Measurements from ENCODE around the gene UNC13B.
"Not testable (repeated sequence)": the region's sequence is repeated elsewhere in the genome, so short reads cannot be mapped to it uniquely, and the experiment has no call there.

UNC13B gene

DNA sequence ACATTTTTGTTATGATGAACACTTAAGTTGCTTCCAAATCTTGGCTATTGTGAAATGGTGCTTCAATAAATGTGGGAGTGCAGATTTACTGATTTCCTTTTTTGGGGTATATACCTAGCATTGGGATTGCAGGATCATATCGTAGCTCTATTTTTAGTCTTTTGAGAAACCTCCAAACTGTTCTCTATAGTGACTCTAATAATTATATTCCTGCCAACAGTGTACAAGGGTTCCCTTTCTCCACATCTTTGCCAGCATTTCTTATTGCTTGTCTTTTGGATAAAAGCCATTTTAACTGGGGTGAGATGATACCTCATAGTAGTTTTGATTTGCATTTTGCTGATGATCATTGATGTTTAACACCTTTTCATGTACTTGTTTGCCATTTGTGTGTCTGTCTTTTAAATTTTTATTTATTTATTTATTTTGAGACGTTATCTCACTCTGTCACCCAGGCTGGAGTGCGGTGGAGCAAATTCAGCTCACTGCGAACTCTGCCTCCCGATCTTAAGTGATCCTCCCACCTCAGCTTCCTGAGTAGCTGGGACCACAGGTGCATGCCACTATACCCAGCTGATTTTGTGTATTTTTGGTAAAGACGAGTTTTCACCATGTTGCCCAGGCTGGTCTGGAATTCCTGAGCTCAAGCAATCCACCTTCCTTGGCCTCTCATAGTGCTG lies 59.0 kb downstream of the UNC13B start:
- in situ Hi-C loops (cut with MboI; ENCODE audit: low sequenced_read_pairs): no loop called here

DNA sequence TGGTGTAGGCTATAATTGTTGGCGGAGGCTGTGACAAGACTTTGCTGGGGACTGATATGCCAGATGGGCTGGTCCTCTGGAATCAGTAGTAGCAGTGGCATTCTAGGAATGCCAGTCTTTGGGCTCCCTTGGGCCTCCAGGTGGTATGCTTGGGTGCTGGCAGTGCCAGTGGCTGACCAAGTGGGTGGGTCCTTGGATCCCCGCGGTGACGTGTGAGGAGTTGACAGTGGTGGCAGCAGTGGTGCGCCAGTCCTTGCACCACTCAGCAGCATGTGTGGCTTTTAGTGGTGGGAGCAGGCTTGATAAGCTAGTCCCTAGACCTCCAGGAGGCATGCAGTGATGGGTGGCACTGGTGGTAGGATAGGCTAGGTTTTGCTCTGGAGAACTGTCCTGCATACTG lies 63.9 kb downstream of the UNC13B start:
- in situ Hi-C loops (cut with MboI; ENCODE audit: low sequenced_read_pairs): no loop called here

DNA sequence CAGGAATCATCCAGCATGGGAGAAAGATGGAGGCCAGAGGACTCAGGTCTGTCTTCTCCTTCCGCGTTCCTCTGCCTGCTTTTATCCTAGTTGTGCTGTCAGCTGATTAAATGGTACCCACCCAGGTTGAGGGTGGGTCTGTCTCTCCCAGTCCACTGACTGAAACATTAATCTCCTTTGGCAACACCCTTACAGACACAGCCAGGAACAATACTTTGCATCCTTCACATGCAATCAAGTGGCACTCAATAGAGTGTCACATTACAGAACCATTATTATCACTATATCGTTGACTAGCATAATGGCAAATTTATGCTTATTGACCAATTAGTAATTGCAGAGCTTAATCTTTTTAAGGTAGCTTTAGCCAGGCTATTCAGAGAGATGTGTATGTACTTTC lies 64.8 kb downstream of the UNC13B start:
- in situ Hi-C loops (cut with MboI; ENCODE audit: low sequenced_read_pairs): no loop called here

DNA sequence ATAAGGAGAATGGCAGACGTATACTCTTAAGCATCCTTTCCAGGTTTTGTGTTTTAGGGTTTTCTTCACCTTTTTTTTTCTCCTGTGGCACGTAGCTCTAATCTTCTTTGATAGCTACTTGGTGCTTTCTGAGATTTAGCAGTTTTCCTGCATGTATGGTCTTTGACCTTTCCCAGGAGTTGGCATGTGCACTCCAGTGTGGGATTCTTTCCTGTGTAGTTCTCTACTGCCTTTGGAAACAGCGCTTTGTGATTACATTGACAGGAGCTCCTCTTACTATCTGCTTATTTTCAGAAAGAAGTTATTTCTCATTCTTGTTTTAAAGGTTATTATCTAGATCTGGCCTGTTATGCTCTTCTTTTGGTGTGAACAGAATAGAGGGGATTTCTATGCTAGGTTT lies 65.5 kb downstream of the UNC13B start:
- in situ Hi-C loops (cut with MboI; ENCODE audit: low sequenced_read_pairs): no loop called here

DNA sequence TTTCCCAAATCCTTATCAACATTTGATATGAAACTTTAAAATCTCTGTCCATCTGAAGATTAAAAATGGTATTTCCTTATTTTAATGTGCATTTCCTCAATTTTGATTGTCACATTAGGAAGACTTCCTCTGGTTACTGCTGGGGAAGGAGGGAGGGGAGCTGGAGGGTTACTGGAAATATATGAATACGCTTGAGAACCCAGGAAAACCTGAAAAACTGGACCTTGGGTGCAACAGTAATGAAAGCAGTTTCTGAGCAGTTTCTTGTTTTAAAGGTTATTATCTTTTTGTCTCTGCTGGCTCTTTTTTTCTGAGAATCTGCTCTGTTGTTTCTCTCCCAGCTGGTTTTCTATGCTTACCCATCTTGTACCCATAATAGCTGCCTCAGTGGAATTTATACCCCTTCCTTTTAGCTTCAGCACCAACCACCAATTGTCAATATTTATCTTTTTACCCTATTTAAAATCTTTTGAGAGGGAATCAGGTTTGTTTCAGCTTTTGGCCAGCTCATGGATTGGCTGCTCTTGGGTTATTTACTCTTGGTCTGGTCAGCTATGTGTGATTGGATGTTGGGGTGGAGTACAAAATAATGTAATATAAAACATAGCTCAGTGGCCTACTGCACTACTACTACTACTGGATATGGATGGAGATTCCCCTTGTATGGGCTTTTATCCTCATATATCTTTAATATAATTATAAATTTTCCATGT lies 67.4 kb downstream of the UNC13B start:
- in situ Hi-C loops (cut with MboI; ENCODE audit: low sequenced_read_pairs): no loop called here

DNA sequence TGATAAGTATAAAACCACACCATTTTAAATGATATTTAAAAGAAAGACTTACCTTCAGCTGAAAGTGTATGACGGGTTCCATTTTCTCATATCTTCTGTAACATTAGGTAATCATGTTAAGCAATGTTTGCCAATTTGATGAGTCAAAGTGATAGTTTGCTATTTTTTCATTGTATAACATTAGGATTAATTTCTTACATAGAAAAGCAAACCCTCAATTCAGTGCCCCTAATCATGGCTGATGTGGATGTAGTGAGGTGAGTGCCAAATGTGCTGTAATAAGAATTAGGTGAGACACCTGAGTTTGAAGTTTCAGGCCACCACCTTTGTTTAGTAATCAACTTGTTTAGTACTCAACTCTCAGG lies 68.0 kb downstream of the UNC13B start:
- in situ Hi-C loops (cut with MboI; ENCODE audit: low sequenced_read_pairs): no loop called here

DNA sequence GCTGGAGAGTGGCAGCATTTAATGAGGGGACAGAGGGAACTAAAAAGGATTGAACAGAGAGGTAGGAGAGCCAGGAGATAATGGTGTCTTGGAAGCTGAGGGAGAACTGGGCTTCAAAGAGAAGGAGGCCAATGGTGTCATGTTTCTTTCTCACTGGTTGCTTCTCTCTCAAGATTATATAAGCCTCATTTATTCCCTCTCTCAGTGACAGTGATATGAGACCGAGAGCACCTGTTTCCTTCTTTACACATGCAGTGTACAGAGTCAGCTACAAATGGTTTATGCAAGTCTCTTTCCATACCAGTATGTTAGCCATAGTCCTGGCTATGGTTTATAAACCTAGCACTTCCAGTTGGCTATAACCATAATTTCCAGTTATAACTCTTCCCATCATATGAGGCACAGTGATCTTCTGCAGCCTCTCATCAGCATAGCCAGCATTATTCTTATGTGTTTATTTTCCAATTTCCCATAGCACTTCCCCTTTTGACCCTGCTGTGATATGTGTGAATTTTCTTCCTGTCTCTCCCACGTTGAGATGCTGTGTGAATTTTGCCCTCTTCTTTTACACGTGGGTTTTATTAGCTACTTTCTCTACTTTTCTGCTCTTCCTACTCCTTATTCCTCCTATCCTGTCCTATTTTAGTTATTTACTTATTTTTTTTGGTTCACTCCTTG lies 71.2 kb downstream of the UNC13B start:
- in situ Hi-C loops (cut with MboI; ENCODE audit: low sequenced_read_pairs): no loop called here

DNA sequence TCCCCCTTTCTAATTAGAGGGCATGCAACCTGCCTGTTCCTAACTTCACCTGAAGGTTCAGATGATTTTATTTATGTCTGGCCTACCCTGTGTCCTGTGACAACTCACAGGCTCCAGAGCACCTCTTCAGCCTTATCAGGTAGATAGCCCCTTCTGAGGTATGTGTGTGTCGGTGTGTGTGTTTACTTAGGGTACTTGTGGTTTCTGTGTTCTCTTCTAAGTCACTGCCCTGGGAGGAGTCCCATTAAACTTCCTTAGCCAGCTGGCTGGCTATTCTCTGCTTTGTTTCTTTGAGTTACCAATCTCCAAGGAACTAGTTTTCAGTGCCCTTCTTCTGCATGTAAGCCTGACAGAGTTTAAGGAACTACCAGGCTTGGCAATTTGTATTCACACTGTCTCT lies 74.9 kb downstream of the UNC13B start:
- in situ Hi-C loops (cut with MboI; ENCODE audit: low sequenced_read_pairs): no loop called here

DNA sequence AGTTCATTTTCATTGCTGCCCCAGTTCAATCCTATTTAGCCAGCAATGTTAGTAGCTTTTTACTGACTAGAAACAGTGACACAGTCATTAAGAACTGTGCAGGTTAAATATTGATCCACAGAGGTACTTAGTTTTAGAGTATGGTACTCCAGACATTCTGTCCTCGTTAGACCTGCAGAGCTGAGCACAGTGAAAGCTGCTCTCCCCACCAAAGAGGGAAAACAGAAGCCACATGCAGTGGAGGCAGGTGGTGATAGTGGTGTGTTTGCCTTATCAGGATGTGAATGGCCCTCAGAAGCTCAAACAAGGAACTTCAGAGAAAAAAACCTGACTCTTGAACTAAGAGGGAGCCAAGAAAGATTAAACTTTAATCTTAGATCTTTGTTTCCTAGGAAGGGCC lies 75.5 kb downstream of the UNC13B start:
- in situ Hi-C loops (cut with MboI; ENCODE audit: low sequenced_read_pairs): no loop called here

DNA sequence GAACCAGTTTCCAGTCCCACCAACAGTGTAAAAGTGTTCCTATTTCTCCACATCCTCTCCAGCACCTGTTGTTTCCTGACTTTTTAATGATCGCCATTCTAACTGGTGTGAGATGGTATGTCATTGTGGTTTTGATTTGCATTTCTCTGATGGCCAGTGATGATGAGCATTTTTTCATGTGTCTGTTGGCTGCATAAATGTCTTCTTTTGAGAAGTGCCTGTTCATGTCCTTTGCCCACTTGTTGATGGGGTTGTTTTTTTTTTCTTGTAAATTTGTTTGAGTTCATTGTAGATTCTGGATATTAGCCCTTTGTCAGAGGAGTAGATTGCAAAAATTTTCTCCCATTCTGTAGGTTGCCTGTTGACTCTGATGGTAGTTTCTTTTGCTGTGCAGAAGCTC lies 84.1 kb downstream of the UNC13B start:
- in situ Hi-C loops (cut with MboI; ENCODE audit: low sequenced_read_pairs): not testable (repeated sequence)

DNA sequence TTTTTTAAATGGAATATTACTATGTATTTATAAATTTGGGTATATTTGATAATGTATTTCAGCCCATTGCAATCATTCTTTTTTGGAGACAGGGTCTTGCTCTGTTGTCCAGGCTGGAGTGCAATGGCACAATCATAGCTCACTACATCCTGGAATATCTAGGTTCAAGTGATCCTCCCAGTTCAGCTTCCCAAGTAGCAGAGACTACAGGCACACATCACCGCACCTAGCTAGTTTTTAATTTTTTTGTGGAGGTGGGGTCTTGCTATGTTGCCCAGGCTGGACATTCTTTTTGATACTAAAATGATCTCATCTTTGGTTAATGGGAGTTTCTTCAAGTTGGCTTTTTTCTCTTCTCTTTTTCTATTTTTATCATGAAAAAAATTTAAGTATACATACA lies 91.3 kb downstream of the UNC13B start:
- in situ Hi-C loops (cut with MboI; ENCODE audit: low sequenced_read_pairs): no loop called here

DNA sequence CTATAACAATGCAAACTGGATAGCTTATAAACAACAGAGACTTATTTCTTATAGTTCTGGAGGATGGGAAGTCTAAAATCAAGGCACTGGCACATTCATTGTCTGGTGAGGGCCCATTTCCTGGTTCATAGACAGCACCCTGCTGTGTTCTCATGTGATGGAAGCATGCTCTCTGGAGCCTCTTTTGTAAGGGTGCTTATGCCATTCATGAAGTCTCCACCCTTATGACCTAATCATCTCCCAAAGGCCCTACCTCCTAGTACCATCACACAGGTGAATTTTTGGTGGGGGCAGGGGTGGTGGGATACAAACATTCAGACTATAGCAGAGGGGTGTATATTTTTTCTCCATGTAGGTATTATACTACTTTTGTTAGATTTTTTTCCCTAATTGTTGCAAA lies 92.4 kb downstream of the UNC13B start:
- in situ Hi-C loops (cut with MboI; ENCODE audit: low sequenced_read_pairs): no loop called here

DNA sequence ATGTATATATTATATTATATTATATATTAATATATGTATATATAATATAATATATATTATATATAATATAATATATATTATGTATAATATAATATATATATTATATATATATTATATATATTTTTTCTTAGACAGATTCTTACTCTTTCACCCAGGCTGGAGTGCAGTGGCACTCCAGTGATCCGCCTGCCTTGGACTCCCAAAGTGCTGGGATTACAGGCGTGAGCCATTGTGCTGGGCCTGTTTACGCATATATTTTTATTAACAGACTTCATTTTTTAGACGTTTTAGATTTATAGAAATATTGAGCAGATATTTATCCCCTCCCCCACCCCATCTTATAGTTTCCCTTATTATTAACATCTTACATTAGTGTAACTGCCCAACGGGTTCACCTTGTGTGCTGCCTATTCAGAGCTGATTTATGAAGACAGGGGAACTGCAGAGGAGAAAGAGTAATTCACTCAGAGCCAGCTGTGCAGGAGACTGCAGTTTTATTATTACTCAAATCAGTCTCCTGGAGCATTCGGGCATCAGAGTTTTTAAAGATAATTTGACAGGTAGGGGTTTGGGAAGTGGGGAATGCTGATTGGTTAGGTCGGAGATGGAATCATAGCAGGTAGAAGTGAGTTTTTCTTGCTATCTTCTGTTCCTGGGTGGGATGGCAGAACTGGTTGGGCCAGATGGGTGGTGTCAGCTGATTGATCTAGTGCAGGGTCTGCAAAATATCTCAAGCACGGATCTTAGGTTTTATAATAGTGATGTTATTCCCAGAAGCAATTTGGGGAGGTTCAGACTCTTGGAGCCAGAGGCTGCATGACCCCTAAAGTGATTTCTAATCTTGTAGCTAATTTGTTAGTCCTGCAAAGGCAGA lies 93.4 kb downstream of the UNC13B start:
- in situ Hi-C loops (cut with MboI; ENCODE audit: low sequenced_read_pairs): no loop called here

DNA sequence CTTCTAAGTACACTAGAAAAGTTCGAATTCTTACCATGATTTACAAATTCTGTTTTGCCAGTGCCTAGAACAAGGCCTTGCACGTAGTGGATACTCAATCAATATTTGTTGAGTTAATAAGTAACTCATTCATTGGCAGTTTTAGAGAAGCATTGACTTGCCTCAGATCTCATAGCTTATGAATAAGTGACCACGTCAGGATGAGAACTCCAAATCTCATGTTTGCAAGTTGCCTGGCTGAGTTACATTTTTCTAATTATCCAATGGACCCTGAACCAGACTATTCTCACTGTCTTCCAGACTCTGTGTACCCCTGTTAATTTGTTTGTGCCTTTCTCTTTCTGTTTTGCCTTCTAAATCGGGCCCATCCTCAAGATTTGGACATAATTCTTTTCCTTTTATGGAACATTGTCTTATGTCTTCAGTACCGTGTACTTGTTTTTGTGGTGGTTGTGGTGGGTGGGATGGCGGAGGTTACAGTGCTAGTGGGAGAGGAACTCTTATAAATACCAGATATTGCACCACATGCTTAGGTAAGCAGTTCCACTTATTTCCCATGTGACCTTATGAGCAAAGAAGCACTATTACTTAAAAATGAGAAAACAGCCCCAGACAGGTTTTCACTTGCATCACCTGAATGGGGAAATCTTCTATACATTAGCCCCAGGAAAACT lies 96.3 kb downstream of the UNC13B start:
- in situ Hi-C loops (cut with MboI; ENCODE audit: low sequenced_read_pairs): no loop called here

DNA sequence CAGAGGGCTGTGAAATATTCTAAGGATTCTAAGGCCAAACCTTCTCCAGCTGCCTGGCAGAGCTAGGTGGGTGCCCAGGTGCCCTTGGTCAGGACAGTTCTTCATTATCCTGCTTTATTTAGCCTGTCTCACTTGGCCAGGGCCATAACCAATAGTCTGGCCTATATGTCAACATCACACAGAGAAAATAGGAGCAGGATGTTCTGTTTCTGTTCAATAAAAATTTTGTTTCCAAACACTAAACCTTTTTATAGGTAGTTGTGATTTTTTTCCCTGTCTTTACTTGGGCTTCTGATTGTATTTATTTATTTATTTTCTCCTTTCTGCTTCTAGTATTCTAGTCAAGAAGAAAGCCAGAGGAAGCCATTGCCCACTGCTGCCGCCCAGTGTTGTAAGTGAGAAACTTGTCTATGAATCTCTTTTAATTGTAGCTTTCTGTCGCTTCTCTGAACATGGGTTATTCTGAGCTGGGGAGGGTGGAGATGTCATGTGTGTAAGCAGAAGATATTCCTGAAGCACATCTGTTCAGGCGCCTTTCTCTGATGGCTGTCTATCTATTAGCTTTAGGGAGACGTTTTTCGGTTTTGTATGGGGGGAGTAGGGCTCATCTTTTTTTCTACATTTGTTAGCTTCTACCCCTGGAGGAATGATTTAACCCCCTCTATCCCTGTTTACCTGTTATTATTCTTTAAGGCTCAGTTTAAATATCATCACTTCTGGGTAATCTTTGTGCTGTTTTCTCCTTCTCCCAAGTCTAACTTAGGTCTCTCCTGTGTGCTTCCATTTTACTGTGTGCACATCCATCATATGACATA lies 97.1 kb downstream of the UNC13B start:
- in situ Hi-C loops (cut with MboI; ENCODE audit: low sequenced_read_pairs): no loop called here

DNA sequence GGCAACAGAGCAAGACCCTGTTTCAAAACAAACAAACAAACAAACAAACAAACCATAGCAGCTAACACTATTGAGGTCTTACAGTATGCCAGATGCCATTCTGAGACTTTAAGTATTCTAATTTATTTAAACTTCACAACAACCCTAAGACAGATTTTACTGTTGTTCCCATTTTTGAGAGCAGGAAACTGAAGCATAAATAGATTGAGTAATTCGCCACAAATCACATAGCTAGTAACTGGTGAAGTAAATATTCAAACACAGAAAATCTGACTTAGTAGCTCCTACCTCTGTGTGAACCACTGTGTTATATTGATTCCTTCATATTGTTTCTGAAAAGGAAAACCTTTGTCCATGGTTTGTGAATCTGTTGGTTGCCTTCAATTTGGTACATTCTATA lies 98.4 kb downstream of the UNC13B start:
- in situ Hi-C loops (cut with MboI; ENCODE audit: low sequenced_read_pairs): no loop called here

DNA sequence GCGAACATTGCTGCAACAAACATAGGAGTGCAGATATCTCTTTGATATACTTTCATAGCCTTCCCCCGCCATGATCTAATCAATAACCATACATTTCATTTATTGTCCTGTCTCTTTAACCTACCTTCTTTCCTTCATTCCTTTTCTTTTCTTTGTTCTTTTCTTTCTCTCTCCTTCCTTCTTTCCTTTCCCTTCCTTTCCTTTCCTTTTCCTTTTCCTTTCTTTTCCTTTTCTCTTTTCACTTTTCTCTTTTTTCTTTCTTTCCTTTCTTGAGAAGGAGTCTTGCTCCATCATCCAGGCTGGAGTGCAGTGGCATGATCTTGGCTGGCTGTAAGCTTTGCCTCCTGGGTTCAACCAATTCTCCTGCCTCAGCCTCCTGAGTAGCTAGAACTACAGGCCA lies 100.3 kb downstream of the UNC13B start:
- in situ Hi-C loops (cut with MboI; ENCODE audit: low sequenced_read_pairs): no loop called here

DNA sequence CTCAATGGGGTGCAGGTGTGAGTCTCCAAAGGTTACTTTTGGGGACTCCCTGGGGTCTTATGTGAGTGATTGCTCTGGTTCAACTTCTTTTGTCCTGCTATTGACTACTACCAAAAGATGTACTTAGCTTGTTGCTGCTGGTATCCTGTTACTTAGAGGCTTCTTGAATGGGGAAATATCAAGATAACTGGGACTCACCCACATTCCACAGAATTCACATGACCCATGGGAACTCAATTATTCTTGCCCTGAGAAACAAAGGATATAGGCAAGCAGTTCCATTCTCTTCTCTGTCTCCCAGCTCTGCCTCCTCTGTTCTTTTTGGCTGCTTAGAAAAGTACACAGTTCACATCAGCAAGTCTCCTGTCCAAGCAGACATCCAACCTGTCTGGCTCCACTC lies 105.9 kb downstream of the UNC13B start:
- in situ Hi-C loops (cut with MboI; ENCODE audit: low sequenced_read_pairs): no loop called here

DNA sequence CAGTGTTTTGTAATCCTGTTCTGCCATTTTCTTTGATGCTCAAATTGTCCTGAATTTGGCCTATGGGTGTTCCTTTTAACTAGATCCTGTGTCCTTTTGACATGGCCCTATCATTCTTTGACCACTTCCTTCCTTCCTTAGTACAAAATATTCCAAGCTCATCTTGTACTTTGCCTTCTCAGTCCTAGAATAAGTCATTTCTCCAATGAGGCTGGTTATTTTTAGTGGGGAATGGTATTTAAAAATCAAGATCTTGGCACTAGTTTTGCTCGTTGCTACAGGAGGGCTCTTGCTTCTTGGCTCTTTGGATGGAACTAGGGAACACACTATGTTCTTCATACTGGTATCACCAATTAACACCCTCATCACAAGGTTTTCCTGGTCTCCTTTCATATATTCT lies 108.1 kb downstream of the UNC13B start:
- in situ Hi-C loops (cut with MboI; ENCODE audit: low sequenced_read_pairs): no loop called here

DNA sequence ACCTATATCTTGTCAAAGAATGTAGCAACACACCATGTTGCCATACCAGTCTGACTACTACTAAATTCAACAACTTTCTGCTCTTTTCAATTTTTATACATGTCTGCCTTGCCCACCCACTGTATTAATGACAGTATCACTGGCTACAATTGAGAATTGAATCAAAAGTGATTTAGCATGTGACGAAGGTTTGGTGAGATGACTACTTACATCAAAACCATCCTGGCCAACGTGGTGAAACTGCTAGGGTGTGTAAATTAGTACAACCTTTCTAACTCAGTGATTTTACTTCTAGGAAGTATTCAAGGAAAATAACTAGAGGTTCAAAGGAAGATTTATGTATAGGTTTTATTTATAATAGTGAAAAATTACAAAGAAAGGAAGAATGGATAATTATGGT lies 109.8 kb downstream of the UNC13B start:
- in situ Hi-C loops (cut with MboI; ENCODE audit: low sequenced_read_pairs): no loop called here
